H1 (cell line): ENCODE results near the gene TNS1. TPM values are rescaled to one million over a fixed set of nuclear protein-coding genes. Genes with fewer than 3 reads are reported as not detected.
A peak's percentile ranks its signal among the peaks of the same experiment; 100 is the strongest.

Source experiments
- CTCF ChIA-PET: fragments of 300-600 bp; sonication (Branson Sonifier 250); formaldehyde crosslinking; loops from one replicate; lab custom pipeline; 2021; ENCODE audit not compliant: partially characterized antibody; lab: Charles Lee
- POLR2A ChIA-PET: fragments of 300-600 bp; sonication (Branson Sonifier 250); formaldehyde crosslinking; loops from one replicate; lab custom pipeline; 2021; ENCODE audit warnings: inconsistent platforms; ENCODE audit not compliant: partially characterized antibody; lab: Charles Lee
- DNase-seq, 2 experiments: peaks; one replicate each; pipeline versions ENCODE4 v3.0.0 to v3.0.0-alpha.2; 2010 to 2022; ENCODE audit warnings: low spot score in 2 of 2, low read depth in 1 of 2, mixed read lengths in 1 of 2
- FAIRE-seq: peaks from 2 replicates; lab custom pipeline; 2011; peaks lifted over from hg19 to GRCh38; lab: Jason Lieb, UNC
- H2AFZ ChIP-seq: 2 replicates; pipeline ENCODE4 v1.8.1; 2012; ENCODE audit warnings: low read length, inconsistent platforms
- H2AK5ac ChIP-seq: 2 replicates; pipeline ENCODE4 v1.6.1; 2013; ENCODE audit warnings: low read depth, low read length
- H2BK120ac ChIP-seq: replicated peaks from 2 replicates; pipeline ENCODE3; 2013; ENCODE audit warnings: low read depth, low read length, inconsistent platforms
- H2BK12ac ChIP-seq: 2 replicates; pipeline ENCODE4 v1.6.1; 2013; ENCODE audit warnings: low read depth, low read length
- H2BK15ac ChIP-seq: 2 replicates; pipeline ENCODE4 v1.6.1; 2013; ENCODE audit warnings: low read length
- H2BK20ac ChIP-seq: 2 replicates; pipeline ENCODE4 v1.6.1; 2013; ENCODE audit warnings: low read length
- H2BK5ac ChIP-seq: 2 replicates; pipeline ENCODE4 v1.6.1; 2013; ENCODE audit warnings: low read depth, low read length
- H3K14ac ChIP-seq: 2 replicates; pipeline ENCODE4 v1.6.1; 2013; ENCODE audit warnings: inconsistent platforms; ENCODE audit not compliant: insufficient read length
- H3K18ac ChIP-seq: 2 replicates; pipeline ENCODE4 v1.6.1; 2013; ENCODE audit warnings: low read length; ENCODE audit errors: extremely low read depth
- H3K23ac ChIP-seq: 2 replicates; pipeline ENCODE4 v1.6.1; 2013; ENCODE audit warnings: inconsistent platforms; ENCODE audit not compliant: insufficient read length
- H3K23me2 ChIP-seq: 2 replicates; pipeline ENCODE4 v1.6.1; 2013; ENCODE audit warnings: low read depth, low read length
- H3K27ac ChIP-seq: 2 replicates; pipeline ENCODE4 v1.6.1; 2011; ENCODE audit warnings: low read depth, low read length, inconsistent platforms
- H3K27me3 ChIP-seq, 4 experiments: replicated peaks in 1 of 4; 1 replicate in 1 of 4; 2 replicates in 3 of 4; pipeline versions ENCODE4 v1.6.1 to v1.8.1; 2011 to 2013; ENCODE audit warnings: low read length in 3 of 4, mild to moderate bottlenecking in 3 of 4, inconsistent platforms in 2 of 4, mixed read lengths in 2 of 4, moderate library complexity in 1 of 4; ENCODE audit not compliant: control insufficient read depth in 3 of 4, insufficient read depth in 3 of 4; ENCODE audit errors: extremely low read depth in 1 of 4
- H3K36me3 ChIP-seq, 4 experiments: 2 replicates each; pipeline versions ENCODE4 v1.6.1 to v1.8.1; 2011 to 2013; ENCODE audit warnings: mild to moderate bottlenecking in 4 of 4, low read length in 3 of 4, moderate library complexity in 2 of 4, control low read depth in 1 of 4, inconsistent platforms in 1 of 4; ENCODE audit not compliant: insufficient read depth in 4 of 4, control insufficient read depth in 2 of 4
- H3K4ac ChIP-seq: replicated peaks from 2 replicates; pipeline ENCODE3; 2013; ENCODE audit warnings: low read length, low read depth, mixed read lengths, inconsistent platforms; ENCODE audit not compliant: insufficient read length
- H3K4me1 ChIP-seq, 4 experiments: replicated peaks in 1 of 4; 1 replicate in 1 of 4; 2 replicates in 3 of 4; pipeline versions ENCODE4 v1.6.1 to v1.8.1; 2011 to 2013; ENCODE audit warnings: low read length in 3 of 4, inconsistent platforms in 2 of 4, mixed read lengths in 1 of 4; ENCODE audit not compliant: insufficient read depth in 4 of 4, control insufficient read depth in 3 of 4
- H3K4me2 ChIP-seq, 2 experiments: 2 replicates each; pipeline versions ENCODE4 v1.6.1 to v1.8.1; 2011 to 2013; ENCODE audit warnings: low read depth in 2 of 2, low read length in 2 of 2, control low read depth in 1 of 2, inconsistent platforms in 1 of 2, mild to moderate bottlenecking in 1 of 2; ENCODE audit not compliant: insufficient read depth in 1 of 2
- H3K4me3 ChIP-seq, 4 experiments: fragments of 200-600, 300-600 bp in 1 of 4; sonication (generic), shearing (Covaris generic), sonication (Bioruptor Twin) in 1 of 4; 2 replicates each; pipeline versions ENCODE4 v1.5.1 to v1.8.1; 2011 to 2016; ENCODE audit warnings: low read length in 4 of 4, low read depth in 3 of 4, control low read depth in 2 of 4, inconsistent platforms in 2 of 4, mild to moderate bottlenecking in 2 of 4, mixed read lengths in 1 of 4, moderate library complexity in 1 of 4; ENCODE audit not compliant: insufficient read depth in 2 of 4; ENCODE audit errors: extremely low read depth in 1 of 4
- H3K56ac ChIP-seq: replicated peaks from 2 replicates; pipeline ENCODE3; 2013; ENCODE audit warnings: low read depth, mild to moderate bottlenecking, mixed read lengths, low read length, inconsistent platforms; ENCODE audit not compliant: insufficient read length
- H3K79me1 ChIP-seq: 2 replicates; pipeline ENCODE4 v1.6.1; 2013; ENCODE audit warnings: low read depth, low read length, control low read depth
- H3K79me2 ChIP-seq, 2 experiments: 2 replicates each; pipeline versions ENCODE4 v1.6.1 to v1.8.1; 2012 to 2013; ENCODE audit warnings: low read length in 2 of 2, mild to moderate bottlenecking in 2 of 2, inconsistent platforms in 1 of 2; ENCODE audit not compliant: insufficient read depth in 2 of 2, control insufficient read depth in 1 of 2
- H3K9ac ChIP-seq, 4 experiments: replicated peaks in 1 of 4; 1 replicate in 1 of 4; 2 replicates in 3 of 4; pipeline versions ENCODE4 v1.6.1 to v1.8.1; 2011 to 2013; ENCODE audit warnings: low read depth in 3 of 4, low read length in 3 of 4, control low read depth in 2 of 4, mild to moderate bottlenecking in 2 of 4, moderate library complexity in 2 of 4, inconsistent platforms in 1 of 4; ENCODE audit errors: extremely low read depth in 1 of 4
- H3K9me3 ChIP-seq, 2 experiments: 2 replicates each; pipeline versions ENCODE4 v1.6.1 to v1.8.1; 2012 to 2013; ENCODE audit warnings: mild to moderate bottlenecking in 2 of 2, moderate library complexity in 2 of 2, control low read depth in 1 of 2, inconsistent platforms in 1 of 2, low read depth in 1 of 2, low read length in 1 of 2, mixed read lengths in 1 of 2; ENCODE audit not compliant: insufficient read depth in 2 of 2
- H4K20me1 ChIP-seq, 2 experiments: replicated peaks in 1 of 2; 2 replicates each; pipeline versions ENCODE3 to v1.8.1; 2011 to 2013; ENCODE audit warnings: inconsistent platforms in 2 of 2, low read length in 2 of 2, mild to moderate bottlenecking in 1 of 2; ENCODE audit not compliant: insufficient read depth in 2 of 2, control insufficient read depth in 1 of 2
- H4K5ac ChIP-seq: 2 replicates; pipeline ENCODE4 v1.6.1; 2013; ENCODE audit warnings: low read length, low read depth, mixed read lengths, inconsistent platforms; ENCODE audit not compliant: insufficient read length
- H4K8ac ChIP-seq: 2 replicates; pipeline ENCODE4 v1.8.0; 2013; ENCODE audit warnings: mild to moderate bottlenecking, moderate library complexity, low read length, inconsistent platforms; ENCODE audit not compliant: insufficient read depth; ENCODE audit errors: extremely low read depth
- H4K91ac ChIP-seq: replicated peaks from 2 replicates; pipeline ENCODE3; 2013; ENCODE audit warnings: low read length, mixed read lengths, inconsistent platforms; ENCODE audit not compliant: insufficient read length
- ASH2L ChIP-seq: fragments of 200-600, 300-600 bp; sonication (generic); IDR thresholded peaks from one replicate; pipeline ENCODE4 v1.7.1; 2017; ENCODE audit warnings: low read length
- BACH1 ChIP-seq: IDR thresholded peaks from 2 replicates; pipeline ENCODE4 v1.6.1; 2012; ENCODE audit warnings: low read length, improper control_type of control experiment
- BCL11A ChIP-seq, 2 experiments: IDR thresholded peaks; one replicate each; pipeline ENCODE4 v1.6.1; 2011; ENCODE audit warnings: low read depth in 2 of 2, low read length in 2 of 2, mild to moderate bottlenecking in 2 of 2
- BRCA1 ChIP-seq: IDR thresholded peaks from 2 replicates; pipeline ENCODE4 v1.6.1; 2012; ENCODE audit warnings: low read depth, low read length, improper control_type of control experiment
- CBX5 ChIP-seq: fragments of 300-800, 300-1000 bp; sonication (generic); IDR thresholded peaks from 2 replicates; pipeline ENCODE4 v1.7.1; 2016; ENCODE audit warnings: antibody characterized with exemption, low read length, low read depth
- CBX8 ChIP-seq: fragments of 300-800, 300-1000 bp; sonication (generic); IDR thresholded peaks from 2 replicates; pipeline ENCODE4 v1.7.1; 2016; ENCODE audit warnings: low read depth, low read length, borderline replicate concordance
- CREB1 ChIP-seq: IDR thresholded peaks from 2 replicates; pipeline ENCODE4 v1.6.1; 2012; ENCODE audit warnings: inconsistent platforms
- JUN ChIP-seq: IDR thresholded peaks from 2 replicates; pipeline ENCODE4 v1.6.1; 2011; ENCODE audit warnings: low read depth, mild to moderate bottlenecking, improper control_type of control experiment, low read length
- JUND ChIP-seq: IDR thresholded peaks from 2 replicates; pipeline ENCODE4 v1.6.1; 2011; ENCODE audit warnings: mild to moderate bottlenecking, improper control_type of control experiment, low read length
- MAFK ChIP-seq: IDR thresholded peaks from 2 replicates; pipeline ENCODE4 v1.6.1; 2012; ENCODE audit warnings: low read depth, mild to moderate bottlenecking, improper control_type of control experiment, low read length
- NRF1 ChIP-seq: IDR thresholded peaks from 2 replicates; pipeline ENCODE4 v1.6.1; 2011; ENCODE audit warnings: mild to moderate bottlenecking, low read depth, low read length, improper control_type of control experiment
- POU5F1 ChIP-seq: IDR thresholded peaks from 2 replicates; pipeline ENCODE4 v1.6.1; 2011; ENCODE audit warnings: low read depth, mild to moderate bottlenecking, low read length, moderate library complexity
- SIN3A ChIP-seq, 2 experiments: IDR thresholded peaks in 1 of 2; conservative IDR thresholded peaks in 1 of 2; 2 replicates each; pipeline ENCODE4 v1.6.1; 2011 to 2012; ENCODE audit warnings: low read length in 2 of 2, improper control_type of control experiment in 1 of 2, low read depth in 1 of 2, mild to moderate bottlenecking in 1 of 2
- SRF ChIP-seq: IDR thresholded peaks from 2 replicates; pipeline ENCODE4 v1.6.1; 2011; ENCODE audit warnings: mild to moderate bottlenecking, low read depth, low read length, moderate library complexity
- TAF1 ChIP-seq: IDR thresholded peaks from 2 replicates; pipeline ENCODE4 v1.6.1; 2011; ENCODE audit warnings: mild to moderate bottlenecking, low read depth, low read length
- YY1 ChIP-seq: IDR thresholded peaks from 2 replicates; pipeline ENCODE4 v1.6.1; 2011; ENCODE audit warnings: low read depth, mild to moderate bottlenecking, low read length
- WGBS, 2 experiments: shearing (Covaris generic) in 1 of 2; methylation state at CpG; one replicate each; pipeline versions ENCODE4 v1.1.6 to v1.1.7; 2013 to 2015; ENCODE audit warnings: low lambda C conversion rate in 2 of 2, mixed read lengths in 2 of 2, inconsistent platforms in 1 of 2, low coverage in 1 of 2, missing lambda C conversion rate in 1 of 2; ENCODE audit not compliant: insufficient replicate concordance in 2 of 2, insufficient coverage in 1 of 2, insufficient read length in 1 of 2; ENCODE audit errors: extremely low coverage in 1 of 2, missing lambda C conversion rate in 1 of 2; 5-methylcytosine and 5-hydroxymethylcytosine counted together
- polyA plus RNA-seq, 7 experiments: library from polyadenylated mRNA; depleted of rRNA in 3 of 7; stranded (reverse) in 5 of 7; unstranded in 2 of 7; fragments of >200 nt in 5 of 7; fragments of 200-250 nt in 2 of 7; gene quantifications; 1 replicate in 5 of 7; 2 replicates in 1 of 7; 4 replicates in 1 of 7; pipeline versions ENCODE4 v1.2.1 to v1.2.3, GENCODE V29; 2011 to 2013; ENCODE audit warnings: missing spikeins in 2 of 7, mixed read lengths in 2 of 7
- total RNA-seq: library from RNA; stranded (reverse); fragmentation: NEBNext Ultra II Directional; extraction: Animal tissue kit (Norgen Biotek cat#: 25700); gene quantifications from 2 replicates; pipeline ENCODE4 v1.2.1, GENCODE V29; 2021

Gene TNS1
- total and polyA plus RNA-seq, 2 of the 8 experiments (the other 6 are each of a cell fraction or from before 2014, with no cell fraction given), result 1.5 to 5.1 TPM

GRCh38 chr2:218026244-218026643, 23.4 kb upstream of the TNS1 start:
- Histone ChIP-seq H3K4me3 (no peak overlapping the region), H3K56ac (no peak overlapping the region), H2BK120ac (no peak overlapping the region), H3K27me3 (no peaks in the 10 kb centered on the region; a peak in 1 of 7 replicates), H3K4me2 (no peak overlapping the region), H3K27ac (no peak overlapping the region), H2AK5ac (0 out of 2 replicates have a peak overlapping the region, but pooled peaks have one; percentile 25), H3K9ac (no peak overlapping the region), H3K79me2 (no peaks in the 10 kb centered on the region), H3K79me1 (no peaks in the 10 kb centered on the region), H2BK5ac (peak overlapping the region; percentile 68; the same call in 1 of the 2 replicates), H2BK12ac (peak overlapping the region; percentile 80), H2BK20ac (peak overlapping the region; percentile 77), H2AFZ (no peak overlapping the region), H4K5ac (no peak overlapping the region), H3K14ac (no peak overlapping the region), H3K23ac (no peak overlapping the region), H3K9me3 (no peaks in the 10 kb centered on the region), H3K4ac (no peak overlapping the region), H3K36me3 (no peaks in the 10 kb centered on the region), H3K4me1 (peaks cover 0 to 16% (median 5%) of the 10 kb centered on the region in 4 experiments; a peak in 6 of 7 replicates), H2BK15ac (no peak overlapping the region), H3K23me2 (peaks cover 5% of the 10 kb centered on the region; the same call in 1 of the 2 replicates), H4K91ac (peak overlapping the region; percentile 32), H3K18ac (no peak overlapping the region), H4K20me1 (peaks cover 0 to 6% of the 10 kb centered on the region in 2 experiments), H4K8ac (no peak overlapping the region)
- no peak for FAIRE-seq
- DNase-seq, result peak in 1 of 2 experiments; percentile 44
- ChIA-PET POLR2A (no interaction called here), CTCF (interaction anchor here (1.0 to 5.5 kb wide), 6 partner anchors 9 to 240 kb away, joined by 3 to 22 read pairs (median 4); no protein-coding TSS in a partner anchor)
- 90% methylated on average over 7 of the region's 7 CpGs; no CpG with 5 or more reads in 1 of the 2 experiments for WGBS, 2 experiments
- TF ChIP-seq JUND, result no peak
- no peak for TF ChIP-seq NRF1
- no peak for TF ChIP-seq MAFK
- TF ChIP-seq SIN3A (conservative IDR thresholded peaks at IDR 0.05 in 1 of 2, IDR thresholded peaks at IDR 0.05 in 1 of 2; ENCODE audit: low read depth in 1 of 2, low read length in 2 of 2), result no peak
- no peak for TF ChIP-seq CBX5
- no peak for TF ChIP-seq BACH1
- no peak for TF ChIP-seq POU5F1
- TF ChIP-seq CBX8, result no peak
- TF ChIP-seq SRF, result no peak
- TF ChIP-seq BCL11A (IDR thresholded peaks at IDR 0.05; ENCODE audit: low read depth in 2 of 2, low read length in 2 of 2), result no peak
- no peak for TF ChIP-seq BRCA1
- TF ChIP-seq TAF1, result no peak
- no peak for TF ChIP-seq YY1
- TF ChIP-seq JUN, result no peak
- no peak for TF ChIP-seq ASH2L
- no peak for TF ChIP-seq CREB1
